Cerebellar cortex (tissue), 1 donor: ENCODE results near the gene CAMK2N2.
A peak's percentile ranks its signal among the peaks of the same experiment; 100 is the strongest.
"Not testable (repeated sequence)": the region's sequence is repeated elsewhere in the genome, so short reads cannot be mapped to it uniquely, and the experiment has no call there.

Source experiments
- DNase-seq: peaks from one replicate; pipeline ENCODE4 v3.0.0-alpha.2; 2015; ENCODE audit warnings: low spot score

Gene CAMK2N2

DNA sequence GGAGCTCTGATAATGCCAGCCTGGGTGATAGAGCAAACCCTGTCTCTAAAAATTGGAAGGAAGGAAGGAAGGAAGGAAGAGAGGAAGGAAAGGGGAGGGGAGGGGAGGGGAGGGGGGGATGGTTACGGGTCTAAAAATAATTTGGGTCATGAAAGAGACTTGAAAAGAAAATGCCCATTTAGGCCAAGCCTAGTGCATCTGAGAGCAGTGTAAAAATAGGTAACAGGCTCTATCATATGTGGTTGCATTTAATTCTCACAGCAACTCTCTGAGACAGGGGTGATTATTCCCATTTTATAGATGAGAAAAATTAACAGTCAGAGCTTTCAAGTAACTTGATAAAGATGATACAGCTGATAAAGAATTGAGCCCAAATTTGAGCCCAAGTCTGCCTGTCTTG is 10.9 kb upstream of the CAMK2N2 start:
- DNase-seq = no peak

DNA sequence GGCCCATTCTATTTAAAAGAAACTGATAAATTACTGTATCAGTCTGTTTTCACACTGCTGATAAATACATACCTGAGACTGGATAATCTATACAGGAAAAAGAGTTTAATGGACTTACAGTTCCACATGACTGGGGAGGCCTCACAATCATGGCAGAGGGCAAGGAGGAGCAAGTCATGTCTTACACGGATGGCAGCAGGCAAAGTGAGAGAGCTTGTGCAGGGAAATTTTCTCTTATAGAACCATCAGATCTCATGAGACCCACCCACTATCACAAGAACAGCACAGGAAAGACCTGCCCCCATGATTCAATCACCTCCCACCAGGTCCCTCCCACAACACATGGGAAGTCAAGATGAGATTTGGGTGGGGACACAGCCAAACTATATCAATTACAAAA is 5.9 kb upstream of the CAMK2N2 start:
- not testable (repeated sequence) for DNase-seq

GRCh38 chr3:184262764-184263179 is 1.4 kb upstream of the CAMK2N2 start:
- DNase-seq = no peak

DNA sequence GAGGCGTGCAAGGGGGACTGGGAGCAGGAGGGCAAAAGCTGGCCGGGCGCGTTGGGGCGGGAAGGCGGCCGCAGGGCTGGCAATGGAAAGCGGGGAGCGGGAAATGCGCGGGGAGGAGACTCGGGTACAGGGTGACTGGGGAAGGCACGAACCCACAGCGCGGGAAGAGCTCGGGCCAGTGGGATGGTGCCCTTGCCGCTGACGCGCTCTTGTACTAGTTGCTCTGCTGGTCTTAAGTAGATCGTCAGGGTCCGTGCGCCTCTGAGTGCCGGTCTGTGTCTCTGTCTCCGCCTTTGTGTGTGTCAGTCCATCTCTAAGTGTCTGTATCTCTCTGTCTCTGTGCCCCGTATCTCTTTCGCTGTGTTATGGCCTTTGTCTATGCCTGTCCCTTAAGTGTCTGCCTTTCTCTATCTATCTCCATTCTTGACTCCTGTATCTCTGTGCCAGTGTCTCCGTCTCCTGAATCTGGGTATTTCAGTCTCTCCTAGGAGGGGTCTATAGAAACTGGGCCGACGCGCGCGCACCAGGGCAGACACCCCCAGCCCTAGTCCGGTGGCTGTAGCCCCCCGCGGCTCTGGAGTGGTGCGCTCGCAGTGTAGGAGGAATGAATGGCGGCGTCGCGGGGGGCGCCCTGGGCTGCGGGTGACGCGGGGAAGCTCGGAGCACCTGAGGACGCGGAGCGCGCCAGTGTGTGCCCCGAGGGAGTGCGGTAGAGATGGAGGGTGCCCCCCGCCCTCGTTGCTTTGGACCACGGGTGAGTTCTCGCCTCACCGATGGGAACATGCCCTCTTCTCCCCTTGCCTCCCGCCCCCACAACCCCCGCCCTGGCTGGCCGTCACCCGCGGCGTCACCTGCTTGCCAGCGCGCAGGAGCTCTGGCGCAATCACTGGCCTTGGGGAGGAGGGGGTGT is 756 bp upstream of the CAMK2N2 start:
- peak; percentile 67 for DNase-seq

DNA sequence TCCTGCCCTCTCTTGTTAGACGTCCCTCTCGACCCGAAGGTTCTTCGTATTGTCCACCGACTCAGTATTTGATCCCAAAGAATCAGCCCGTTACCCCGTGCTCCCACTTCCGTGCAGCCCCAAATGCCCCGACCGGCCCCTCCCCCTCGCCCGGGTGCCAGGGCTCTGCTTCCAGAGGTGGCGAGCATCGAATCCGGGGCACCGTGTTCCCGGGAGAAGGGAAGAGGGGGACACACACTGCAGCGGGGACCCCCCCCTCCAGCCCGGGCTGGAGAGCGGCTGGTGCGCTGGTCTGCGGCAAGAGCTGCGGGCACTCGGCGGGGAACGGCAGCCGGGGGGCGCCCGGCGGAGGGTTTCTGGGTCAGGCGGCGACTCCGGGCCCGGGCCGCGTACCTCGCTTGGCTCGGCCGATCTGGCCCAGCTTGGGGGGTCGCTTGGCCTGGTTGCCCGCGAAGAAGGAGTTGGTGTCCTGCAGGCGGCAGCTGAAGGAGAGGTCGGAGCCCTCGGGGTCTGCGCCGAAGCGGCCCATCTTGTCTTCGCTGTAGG is 556 bp downstream of the CAMK2N2 start:
- DNase-seq = no peak

DNA sequence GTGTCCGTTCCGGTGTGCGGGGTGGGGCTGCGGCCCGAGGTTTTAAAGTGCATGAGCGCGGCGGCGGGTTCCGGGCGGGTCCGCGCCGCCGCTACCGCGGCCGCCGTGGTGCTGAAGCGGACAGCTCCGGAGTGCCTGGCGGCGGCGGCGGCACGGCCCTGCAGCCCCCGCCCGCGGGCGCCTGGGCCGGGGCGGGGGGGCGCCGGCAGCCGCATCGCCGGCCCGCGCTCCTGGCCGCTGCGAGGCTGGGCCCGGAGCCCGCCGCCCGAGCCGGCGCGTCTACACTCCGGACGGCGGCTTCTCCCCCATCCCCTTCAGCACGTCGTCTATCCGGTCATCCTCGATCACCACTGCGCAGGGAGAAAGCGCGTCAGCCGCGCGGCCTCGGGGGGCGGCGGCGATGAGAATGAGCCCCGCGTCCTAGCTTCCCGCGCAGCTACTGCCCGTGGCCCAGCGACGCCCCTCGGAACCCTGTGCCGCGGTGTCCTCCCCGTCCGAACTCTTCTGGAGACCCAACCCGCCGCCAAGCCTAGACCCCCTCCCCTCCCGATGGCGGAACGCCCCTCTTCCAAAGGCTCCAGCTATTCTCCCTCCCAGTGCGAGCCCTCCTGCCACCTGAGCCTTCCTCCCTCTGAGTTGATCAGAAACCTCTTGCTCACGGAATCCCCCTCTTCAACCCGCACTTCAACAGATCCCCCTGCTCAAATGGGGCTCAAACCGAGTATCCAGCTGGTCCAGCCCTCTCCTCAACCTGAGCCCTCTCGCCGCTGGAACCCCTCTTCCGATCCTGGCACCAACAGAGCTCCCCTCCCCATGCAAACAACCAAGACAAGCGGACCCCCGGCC is 1.3 kb downstream of the CAMK2N2 start:
- DNase-seq = peak; percentile 40

DNA sequence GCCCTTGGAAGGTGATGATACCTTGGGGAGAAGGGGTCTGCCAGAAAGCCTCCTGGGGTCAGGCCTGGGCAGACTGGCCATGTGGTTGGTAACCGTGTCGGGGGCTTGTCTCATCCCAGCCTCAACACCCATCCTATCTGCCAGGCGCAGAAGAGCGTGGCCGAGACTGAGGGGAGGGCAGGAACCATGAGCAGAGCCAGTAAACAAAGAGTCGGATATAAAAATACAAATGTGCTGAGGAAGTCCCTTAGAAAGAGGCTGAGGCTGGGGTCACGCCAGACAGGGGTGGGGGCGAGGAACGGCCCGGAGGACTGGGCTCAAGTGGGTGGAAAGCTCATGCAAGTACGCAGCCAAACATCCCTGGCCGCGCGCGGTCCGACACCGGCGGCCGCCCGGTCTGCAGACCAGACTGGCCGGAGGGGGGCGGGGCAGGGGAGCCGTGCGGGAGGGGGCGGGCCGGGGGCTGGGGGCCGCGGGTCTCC is 1.9 kb downstream of the CAMK2N2 start:
- no peak for DNase-seq

- no peak for DNase-seq
These were observed 2.4 kb downstream of the CAMK2N2 start for GRCh38 chr3:184258926-184259325.

- no peak for DNase-seq
These were observed 4.1 kb downstream of the CAMK2N2 start for GRCh38 chr3:184257083-184257915.

DNA sequence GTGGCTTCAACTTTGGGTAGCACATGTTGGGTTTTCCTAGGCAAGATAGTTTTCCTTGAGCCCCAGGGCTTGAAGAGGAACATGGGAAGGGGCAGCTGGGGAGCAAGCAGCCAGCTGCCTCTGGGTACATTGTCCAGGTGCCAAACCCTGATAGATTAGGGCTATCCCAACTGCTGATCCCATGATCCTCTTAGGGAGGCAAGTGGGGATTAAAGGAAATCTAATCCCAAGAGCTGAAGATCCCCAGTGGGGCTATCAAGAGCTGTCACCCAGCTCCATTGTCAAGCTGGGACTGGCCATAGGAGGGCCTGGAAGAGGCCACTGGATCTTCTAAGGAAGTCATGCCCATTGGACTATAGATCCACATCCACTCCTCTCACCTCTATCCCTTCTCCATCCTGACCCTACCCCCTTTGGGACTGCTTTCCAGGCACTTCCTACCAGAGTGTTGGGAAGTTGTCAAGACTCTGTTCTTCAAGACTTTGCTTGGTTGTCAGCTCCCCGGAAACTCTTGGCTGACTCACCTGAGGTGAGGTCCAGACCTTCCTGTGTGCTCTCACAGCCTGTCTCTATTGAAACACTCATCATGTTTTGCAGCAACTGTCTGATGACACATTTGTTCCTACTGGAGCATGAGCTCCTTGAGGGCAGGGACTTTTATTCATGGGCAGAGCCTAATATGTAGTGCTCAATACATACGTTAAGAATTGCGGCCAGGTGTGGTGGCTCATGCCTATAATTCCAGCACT is 5.9 kb downstream of the CAMK2N2 start:
- DNase-seq = no peak

- peak; percentile 92 for DNase-seq
These were observed 11.1 kb downstream of the CAMK2N2 start for GRCh38 chr3:184250167-184250828.

GRCh38 chr3:184249412-184250166 is 11.8 kb downstream of the CAMK2N2 start, which contains the start of gene EEF1AKMT4:
TSS of gene EEF1AKMT4 (plus strand) at chr3:184249672. CDS start at chr3:184249695, 23 bp downstream.
- DNase-seq = peak; percentile 98

- DNase-seq = peak; percentile 83
These were observed 12.6 kb downstream of the CAMK2N2 start, which contains the start of gene ALG3 for GRCh38 chr3:184248454-184249411. TSS of gene ALG3 (minus strand) at chr3:184248962. CDS start at chr3:184248940, 22 bp downstream.

DNA sequence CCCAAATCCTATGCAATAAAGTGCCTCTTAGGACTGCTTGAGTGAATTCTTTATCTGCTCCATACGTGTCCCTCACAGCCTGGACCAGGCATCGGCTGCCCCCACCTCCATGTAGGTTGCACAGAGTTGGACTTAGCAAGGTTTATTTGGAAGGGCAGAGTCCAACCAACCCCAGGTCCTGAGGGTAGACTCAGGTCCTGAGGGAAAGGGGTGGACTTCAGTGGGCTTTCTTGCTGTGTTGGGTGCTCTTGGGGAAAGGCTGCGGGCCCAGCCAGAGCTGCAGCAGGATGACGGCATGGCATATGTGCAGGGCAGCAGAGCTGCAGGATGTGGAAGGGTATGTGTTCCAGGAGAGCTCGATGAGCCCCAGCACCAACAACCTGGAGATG is 19.1 kb downstream of the CAMK2N2 start:
- DNase-seq = no peak

DNA sequence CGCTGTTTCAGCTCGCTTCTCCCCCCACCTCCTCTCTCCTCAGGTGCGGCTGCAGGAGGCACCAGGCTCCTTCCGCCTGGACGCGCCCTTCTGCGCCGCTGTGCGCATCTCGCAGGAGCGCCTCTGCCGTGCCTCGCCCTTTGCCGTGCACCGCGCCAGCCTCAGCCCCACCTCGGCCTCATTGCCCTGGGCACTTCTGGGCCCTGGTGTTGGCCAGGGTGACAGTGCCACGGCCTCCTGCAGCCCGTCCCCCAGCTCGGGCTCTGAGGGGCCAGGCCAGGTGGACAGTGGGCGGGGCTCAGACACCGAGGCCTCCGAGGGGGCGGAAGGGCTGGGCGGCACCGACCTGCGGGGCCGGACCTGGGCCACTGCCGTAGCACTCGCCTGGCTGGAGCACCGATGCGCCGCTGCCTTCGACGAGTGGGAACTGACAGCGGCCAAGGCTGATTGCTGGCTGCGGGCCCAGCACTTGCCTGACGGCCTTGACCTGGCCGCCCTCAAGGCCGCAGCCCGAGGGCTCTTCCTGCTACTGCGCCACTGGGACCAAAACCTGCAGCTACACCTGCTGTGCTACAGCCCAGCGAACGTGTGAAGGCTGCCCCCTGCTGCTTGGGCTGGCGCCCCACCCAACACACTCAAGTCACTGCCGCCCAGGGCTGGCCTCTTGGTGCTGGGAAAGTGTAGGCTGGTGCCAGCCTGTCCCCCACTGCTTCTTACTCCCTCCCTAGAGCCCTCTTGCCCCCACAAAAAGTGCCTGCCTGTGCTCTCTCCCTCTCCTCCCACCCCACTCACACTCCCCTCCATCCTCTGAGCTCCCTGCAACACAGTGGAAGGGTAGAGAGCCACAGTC is 19.7 kb downstream of the CAMK2N2 start:
- no peak for DNase-seq

DNA sequence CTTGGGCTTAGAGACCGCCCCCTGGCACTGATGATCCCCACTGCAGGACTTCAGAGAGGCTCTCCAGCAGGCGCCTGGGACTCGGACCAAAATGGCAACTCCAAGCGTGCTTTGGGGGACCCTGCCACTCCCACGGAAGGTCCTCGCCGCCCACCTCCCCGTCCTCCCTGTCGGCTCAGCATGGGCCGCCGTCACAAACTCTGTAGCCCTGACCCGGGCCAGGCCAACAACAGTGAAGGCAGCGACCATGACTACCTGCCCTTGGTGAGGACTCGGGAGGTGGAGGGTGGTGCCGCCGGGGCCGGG is 20.3 kb downstream of the CAMK2N2 start:
- DNase-seq = no peak

DNA sequence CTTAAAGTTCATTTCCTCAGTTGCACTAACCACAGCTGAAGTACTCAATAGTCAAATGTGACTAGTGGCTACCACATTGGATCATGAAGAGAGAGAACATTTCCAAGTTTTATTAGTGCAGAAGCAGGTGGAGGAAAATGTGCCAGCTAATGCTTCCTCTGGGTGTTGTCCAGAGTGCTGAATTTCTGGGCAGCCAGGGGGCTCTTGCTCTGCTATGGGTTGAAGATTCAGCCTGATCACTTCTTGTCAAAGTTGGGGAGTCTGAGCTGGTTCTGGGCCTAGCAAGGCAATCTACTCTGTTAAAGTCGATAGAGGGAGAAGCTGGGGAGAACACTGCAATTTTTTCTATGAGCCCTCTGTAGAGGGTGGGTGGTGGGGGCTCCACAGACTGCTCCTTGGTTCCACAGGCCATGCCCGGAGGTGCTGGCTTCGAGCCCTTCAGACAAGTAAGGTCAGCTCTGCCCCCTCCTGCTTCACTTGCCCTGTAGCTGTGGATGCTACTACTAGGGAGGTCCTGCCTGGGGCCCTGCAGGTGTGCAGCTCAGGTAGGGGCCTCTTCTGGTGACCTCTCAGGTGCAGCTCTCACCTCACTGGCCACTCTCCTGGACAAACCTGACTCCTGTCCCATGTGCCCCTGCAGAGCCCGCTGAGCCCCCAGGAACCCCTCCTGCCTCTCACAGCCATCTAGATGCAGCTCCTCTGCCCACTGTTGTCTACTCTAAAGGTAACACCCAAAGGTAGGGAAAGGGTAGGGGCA is 20.8 kb downstream of the CAMK2N2 start:
- no peak for DNase-seq
